SIG-M5 (cell line): ENCODE results near the gene RADIL.
"Not testable (repeated sequence)": the region's sequence is repeated elsewhere in the genome, so short reads cannot be mapped to it uniquely, and the experiment has no call there.

ENCODE experiments used
- DNase-seq: peaks from one replicate; lab custom pipeline; 2025; lab: John Stamatoyannopoulos, UW

RADIL gene

GRCh38 chr7:4808565-4808964, 75.0 kb downstream of the RADIL start:
- no peak for DNase-seq

GRCh38 chr7:4808026-4808425, 75.5 kb downstream of the RADIL start:
- DNase-seq, result no peak

DNA sequence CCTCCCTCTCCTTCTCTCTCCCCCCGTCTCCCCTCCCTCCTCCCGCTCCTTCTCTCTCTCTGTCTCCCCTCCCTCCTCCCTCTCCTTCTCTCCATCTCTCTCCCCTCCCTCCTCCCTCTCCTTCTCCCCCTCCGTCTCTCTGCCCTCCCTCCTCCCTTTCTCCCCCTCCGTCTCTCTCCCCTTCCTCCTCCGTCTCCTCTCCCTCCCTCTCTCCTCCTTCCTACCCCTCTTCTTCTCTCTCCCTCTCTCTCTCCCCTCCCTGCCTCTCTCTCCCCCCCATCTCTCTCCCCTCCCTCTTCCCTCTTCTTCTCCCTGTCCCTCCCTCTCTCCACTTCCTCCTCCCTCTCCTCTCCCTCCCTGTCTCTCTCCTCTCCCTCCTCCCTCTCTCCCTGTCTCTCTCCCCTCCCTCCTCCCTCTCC, 75.9 kb downstream of the RADIL start:
- DNase-seq, result no peak

GRCh38 chr7:4806983-4807597, 76.4 kb downstream of the RADIL start:
- DNase-seq, result no peak

DNA sequence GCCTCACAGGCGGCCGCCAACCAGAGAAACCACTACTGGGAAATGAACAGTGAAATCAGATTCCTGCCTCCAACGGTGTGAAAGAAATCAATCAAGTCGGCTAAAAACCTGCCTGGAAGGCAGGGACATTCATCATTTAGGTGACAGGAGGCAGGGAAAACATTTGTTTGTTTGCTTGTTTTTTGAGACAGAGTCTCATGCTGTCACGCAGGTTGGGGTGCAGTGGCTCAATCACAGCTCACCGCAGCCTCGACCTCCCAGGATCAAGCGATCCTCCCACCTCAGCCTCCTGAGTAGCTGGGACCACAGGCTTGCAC, 77.6 kb downstream of the RADIL start:
- no peak for DNase-seq

DNA sequence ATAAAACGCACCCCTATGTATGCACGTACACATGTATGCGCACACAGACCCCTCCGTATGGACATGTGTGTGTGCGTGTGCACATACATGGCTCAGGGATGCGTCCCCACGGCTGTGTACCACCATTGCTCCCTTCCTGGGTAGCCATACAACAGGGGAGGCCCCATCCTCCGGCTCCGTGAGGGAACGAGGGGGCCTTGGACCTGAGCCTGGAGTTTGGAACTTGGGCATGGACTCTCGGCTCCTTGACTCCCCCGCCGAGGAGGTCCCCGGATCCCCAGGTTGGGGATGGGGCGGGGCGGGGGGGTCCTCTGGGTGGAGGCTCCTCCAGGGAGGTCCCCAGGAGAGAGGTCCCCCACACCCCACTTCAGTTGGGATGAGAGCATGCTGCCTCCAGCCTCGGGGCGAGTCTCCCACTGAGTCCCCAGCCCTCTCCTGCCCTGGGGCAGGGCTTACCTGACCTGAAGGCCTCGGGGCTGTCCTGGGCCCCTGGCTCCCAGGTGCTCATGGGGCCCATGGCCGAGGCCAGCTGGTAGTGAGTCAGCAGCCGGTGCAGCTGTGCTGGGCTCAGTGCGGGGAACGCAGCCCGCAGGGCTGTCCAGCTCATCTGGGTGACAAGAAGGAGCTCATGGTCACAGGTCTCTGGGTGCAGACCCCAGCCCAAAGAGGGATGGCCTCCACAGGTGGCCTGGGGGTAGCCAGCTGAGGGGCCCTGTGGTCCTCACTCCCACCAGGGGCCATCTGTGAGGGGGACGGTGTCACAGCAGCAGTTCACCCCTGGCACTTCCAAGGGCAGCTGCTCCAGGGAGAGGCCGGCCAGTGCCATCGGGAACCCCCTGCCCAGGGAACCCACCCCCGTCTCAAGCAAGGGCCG, 78.2 kb downstream of the RADIL start:
- no peak for DNase-seq

- no peak for DNase-seq
Measured at GRCh38 chr7:4803397-4804241, 79.9 kb downstream of the RADIL start.

DNA sequence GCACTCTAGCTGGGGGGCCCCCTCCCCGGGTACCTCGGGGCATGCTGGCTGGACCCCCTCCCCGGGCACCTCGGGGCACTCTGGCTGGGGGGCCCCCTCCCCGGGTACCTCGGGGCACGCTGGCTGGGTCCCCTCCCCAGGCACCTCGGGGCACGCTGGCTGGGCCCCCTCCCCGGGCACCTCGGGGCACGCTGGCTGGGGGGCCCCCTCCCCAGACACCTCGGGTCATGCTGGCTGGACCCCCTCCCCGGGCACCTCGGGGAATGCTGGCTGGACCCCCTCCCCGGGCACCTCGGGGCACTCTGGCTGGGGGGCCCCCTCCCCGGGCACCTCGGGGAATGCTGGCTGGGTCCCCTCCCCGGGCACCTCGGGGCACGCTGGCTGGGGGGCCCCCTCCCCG, 80.9 kb downstream of the RADIL start:
- DNase-seq, result not testable (repeated sequence)

GRCh38 chr7:4801839-4802231, 81.7 kb downstream of the RADIL start:
- DNase-seq, result no peak

DNA sequence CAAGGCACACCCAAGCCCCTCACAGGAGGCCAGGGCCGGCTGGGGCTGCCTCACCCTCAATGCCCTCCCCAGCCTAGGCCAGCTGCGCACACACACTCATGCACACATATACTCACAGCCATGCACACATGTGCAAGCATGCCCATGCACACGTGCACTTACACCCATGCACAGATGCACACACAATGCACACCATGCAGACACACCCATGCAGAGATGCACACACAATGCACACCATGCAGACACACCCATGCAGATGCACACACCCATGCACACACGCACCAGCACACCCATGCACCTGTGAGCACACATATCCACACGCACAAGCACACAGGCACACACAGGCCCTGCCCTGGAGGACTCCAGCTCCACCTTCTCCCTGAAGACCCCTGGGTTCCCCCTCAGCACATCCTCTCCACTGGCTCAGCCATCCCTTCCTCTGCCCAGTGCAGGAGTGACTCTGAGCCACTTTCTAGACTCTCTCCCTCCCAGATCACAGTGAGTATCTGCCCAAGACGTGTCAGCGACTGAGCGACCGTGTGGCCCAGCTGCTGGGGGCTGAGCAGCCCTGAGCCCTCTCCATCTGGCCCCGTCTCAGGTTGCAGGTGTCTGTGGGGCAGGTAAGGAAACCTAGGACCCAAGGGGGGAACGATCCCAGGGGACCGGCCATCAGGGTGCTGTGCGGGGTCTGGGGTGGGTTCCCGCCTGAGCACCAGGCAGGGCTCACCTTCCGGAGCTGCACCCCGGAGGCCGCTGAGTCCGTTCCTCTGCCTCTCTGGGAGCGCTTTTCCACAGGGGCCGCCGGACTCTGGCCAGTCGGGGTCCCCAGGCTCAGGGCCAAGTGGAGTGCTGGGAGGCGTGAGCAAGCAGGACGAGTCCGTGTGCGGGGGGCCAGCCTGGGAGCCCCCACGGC, 82.3 kb downstream of the RADIL start:
- DNase-seq, result no peak

- DNase-seq, result no peak
Measured at GRCh38 chr7:4800487-4800886, 83.0 kb downstream of the RADIL start.

- no peak for DNase-seq
Measured at GRCh38 chr7:4799508-4800268, 83.8 kb downstream of the RADIL start.

DNA sequence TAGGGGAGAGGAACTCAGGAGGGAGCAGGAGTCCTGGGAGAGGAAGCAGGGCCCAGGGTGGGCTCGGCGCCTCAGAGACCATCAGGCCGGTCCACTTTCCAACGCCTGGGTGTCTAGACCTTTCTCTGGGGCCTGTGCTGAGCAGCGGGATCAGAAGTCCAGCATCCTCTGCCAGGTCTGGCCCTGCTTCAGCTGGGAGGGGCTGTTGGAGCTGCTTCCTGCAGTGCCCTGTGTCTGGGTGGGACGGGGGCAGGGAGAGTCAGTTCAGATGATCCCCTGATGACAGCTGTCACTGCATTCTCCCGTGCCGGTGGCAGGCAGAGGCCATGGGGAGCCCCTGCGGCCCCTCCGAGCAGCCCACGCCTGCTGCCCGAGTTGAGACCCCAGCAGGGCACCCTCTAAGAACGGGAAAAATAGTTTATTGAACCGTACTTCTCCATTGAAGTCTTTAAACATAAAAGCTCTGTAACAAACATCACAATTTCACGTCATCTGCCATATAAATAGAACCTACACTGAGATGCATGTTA, 84.7 kb downstream of the RADIL start:
- no peak for DNase-seq

- no peak for DNase-seq
Measured at GRCh38 chr7:4797858-4798705, 85.4 kb downstream of the RADIL start.

GRCh38 chr7:4796453-4796852, 87.1 kb downstream of the RADIL start:
- DNase-seq, result no peak

DNA sequence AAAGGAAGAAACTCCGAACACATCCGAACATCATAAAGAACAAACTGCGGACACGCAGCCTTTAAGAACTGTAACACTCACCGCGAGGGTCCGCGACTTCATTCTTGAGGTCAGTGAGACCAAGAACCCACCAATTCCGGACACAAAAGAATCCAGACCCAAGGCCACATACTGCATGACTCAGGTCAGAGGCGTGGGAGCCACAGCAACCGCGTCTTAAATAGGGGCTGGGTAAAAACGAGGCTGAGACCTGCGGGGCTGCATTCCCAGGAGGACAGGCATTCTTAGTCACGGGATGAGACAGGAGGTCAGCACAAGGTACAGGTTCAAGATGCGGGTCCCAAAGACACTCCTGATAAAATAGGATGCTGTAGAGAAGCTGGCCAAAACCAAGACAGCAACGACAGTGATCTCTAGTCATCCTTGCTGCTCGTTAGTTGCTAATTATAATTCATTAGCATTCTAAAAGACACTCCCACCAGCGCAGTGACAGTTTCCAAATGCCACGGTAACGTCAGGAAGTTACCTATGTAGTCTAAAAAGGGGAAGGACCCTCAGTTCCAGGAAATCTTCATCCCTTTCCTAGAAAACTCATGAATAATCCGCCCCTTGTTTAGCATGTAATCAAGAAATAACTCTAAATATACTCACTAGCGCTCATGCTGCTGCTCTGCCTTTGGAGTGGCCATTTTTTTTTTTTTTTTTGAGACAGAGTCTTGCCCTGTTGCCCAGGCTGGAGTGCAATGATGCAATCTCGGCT, 88.7 kb downstream of the RADIL start:
- no peak for DNase-seq

DNA sequence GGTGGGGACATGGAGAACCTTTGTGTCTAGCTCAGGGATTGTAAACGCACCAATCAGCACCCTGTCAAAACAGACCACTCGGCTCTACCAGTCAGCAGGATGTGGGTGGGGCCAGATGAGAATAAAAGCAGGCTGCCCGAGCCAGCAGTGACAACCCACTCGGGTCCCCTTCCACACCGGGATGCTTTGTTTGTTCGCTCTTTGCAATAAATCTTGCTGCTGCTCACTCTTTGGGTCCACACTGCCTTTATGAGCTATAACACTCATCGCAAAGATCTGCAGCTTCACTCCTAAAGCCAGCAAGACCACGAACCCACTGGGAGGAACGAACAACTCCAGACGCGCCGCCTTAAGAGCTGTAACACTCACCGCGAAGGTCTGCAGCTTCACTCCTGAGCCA, 89.3 kb downstream of the RADIL start:
- DNase-seq, result not testable (repeated sequence)

- DNase-seq, result not testable (repeated sequence)
Measured at GRCh38 chr7:4793385-4793993, 90.0 kb downstream of the RADIL start.
